K562 (cell line): ENCODE measurements around the gene RNF44. TPM values are rescaled to one million over a fixed set of nuclear protein-coding genes. Genes with fewer than 3 reads are reported as not detected.
A peak's percentile ranks its signal among the peaks of the same experiment; 100 is the strongest.

Experiments
- CBX5 ChIP-seq: IDR thresholded peaks from 2 replicates; pipeline ENCODE4 v1.6.1; 2014; ENCODE audit warnings: low read depth, borderline replicate concordance
- HEY1 ChIP-seq: fragments of 250-450 bp; sonication (Bioruptor Pico); IDR thresholded peaks from 2 replicates; pipeline ENCODE4 v1.5.0; 2020; ENCODE audit warnings: mild to moderate bottlenecking, moderate library complexity, borderline replicate concordance
- JUND ChIP-seq, 2 experiments: IDR thresholded peaks; 2 replicates in 1 of 2; 3 replicates in 1 of 2; pipeline ENCODE4 v1.6.1; 2011; ENCODE audit warnings: borderline replicate concordance in 2 of 2, low read depth in 2 of 2, low read length in 2 of 2, improper control_type of control experiment in 1 of 2, missing biosample characterization in 1 of 2, missing genetic modification characterization in 1 of 2, missing genetic modification reagents in 1 of 2
- MXI1 ChIP-seq: IDR thresholded peaks from 2 replicates; pipeline ENCODE4 v1.6.1; 2011; ENCODE audit warnings: low read depth, mild to moderate bottlenecking, improper control_type of control experiment, low read length
- NRF1 ChIP-seq, 2 experiments: fragments of 450-650 bp; IDR thresholded peaks in 1 of 2; conservative IDR thresholded peaks in 1 of 2; 2 replicates each; pipeline ENCODE4 v1.6.1; 2014; ENCODE audit warnings: mild to moderate bottlenecking in 2 of 2
- POLR2A ChIP-seq: fragments of 450-650 bp; conservative IDR thresholded peaks from 2 replicates; pipeline ENCODE4 v1.6.1; 2016
- RFX5 ChIP-seq: IDR thresholded peaks from 2 replicates; pipeline ENCODE4 v1.6.1; 2011; ENCODE audit warnings: low read depth, mild to moderate bottlenecking, improper control_type of control experiment, low read length
- SIRT6 ChIP-seq: IDR thresholded peaks from one replicate; pipeline ENCODE4 v1.6.1; 2012; ENCODE audit warnings: low read depth, mild to moderate bottlenecking, control low read depth, inconsistent platforms, low read length, moderate library complexity
- TARDBP ChIP-seq: fragments of 450-650 bp; IDR thresholded peaks from 2 replicates; pipeline ENCODE4 v1.6.1; 2016
- TOE1 ChIP-seq, 2 experiments: fragments of 450-650 bp in 1 of 2; sonication (generic) in 1 of 2; formaldehyde crosslinking in 1 of 2; IDR thresholded peaks; 2 replicates each; pipeline versions ENCODE4 v1.7.1 to v1.8.0; 2016 to 2022; ENCODE audit warnings: borderline replicate concordance in 2 of 2, mild to moderate bottlenecking in 2 of 2, antibody characterized with exemption in 1 of 2, inconsistent platforms in 1 of 2, low read depth in 1 of 2, missing genetic modification reagents in 1 of 2, moderate library complexity in 1 of 2
- USF2 ChIP-seq: sonication (generic); formaldehyde crosslinking; IDR thresholded peaks from 2 replicates; pipeline ENCODE4 v1.5.0; 2020; ENCODE audit warnings: missing genetic modification reagents
- YY1 ChIP-seq, 3 experiments: IDR thresholded peaks; 2 replicates each; pipeline ENCODE4 v1.6.1; 2011; ENCODE audit warnings: low read length in 2 of 3, mild to moderate bottlenecking in 2 of 3, moderate library complexity in 2 of 3, borderline replicate concordance in 1 of 3, control low read depth in 1 of 3, low read depth in 1 of 3; ENCODE audit not compliant: insufficient read depth in 3 of 3, insufficient replicate concordance in 2 of 3, control insufficient read depth in 1 of 3, insufficient read length in 1 of 3; ENCODE audit errors: extremely low read depth in 1 of 3
- ZNF165 ChIP-seq: fragments of 250-450 bp; sonication (Bioruptor Pico); IDR thresholded peaks from 2 replicates; pipeline ENCODE4 v1.4.0; 2020; ENCODE audit warnings: borderline replicate concordance
- ZNF644 ChIP-seq: fragments of 200-800 bp; sonication (Bioruptor generic); IDR thresholded peaks from 2 replicates; pipeline ENCODE4 v1.6.1; 2016; ENCODE audit warnings: low read depth, missing genetic modification characterization, missing compliant biosample characterization
- ZNF764 ChIP-seq: fragments of 250-450 bp; sonication (Bioruptor Pico); IDR thresholded peaks from 2 replicates; pipeline ENCODE4 v1.4.0; 2020; ENCODE audit warnings: low read depth, mild to moderate bottlenecking, moderate library complexity
- ZNF778 ChIP-seq: fragments of 450-650 bp; formaldehyde crosslinking; IDR thresholded peaks from 2 replicates; pipeline ENCODE4 v1.4.0; 2020; ENCODE audit warnings: mild to moderate bottlenecking, moderate library complexity
- polyA plus RNA-seq, 8 experiments: library from polyadenylated mRNA; depleted of rRNA in 4 of 8; stranded (reverse) in 5 of 8; unstranded in 3 of 8; fragments of >200 nt; fragmentation: Nextera tagmentation in 2 of 8; fragmentation: Illumina TruSeq in 1 of 8; extraction: Ambion mirVana in 2 of 8; extraction: Trizol in 1 of 8; gene quantifications; 2 replicates each; pipeline versions ENCODE4 v1.2.1 to v1.2.3, GENCODE V29; 2011 to 2014; ENCODE audit warnings: inconsistent platforms in 1 of 8, missing spikeins in 1 of 8
- total RNA-seq, 7 experiments: library from RNA; depleted of rRNA in 6 of 7; stranded (reverse); fragments of >200 nt in 6 of 7; fragmentation: Illumina TruSeq in 2 of 7; extraction: Trizol in 2 of 7; gene quantifications; 2 replicates each; pipeline versions ENCODE4 v1.2.1 to v1.2.3, GENCODE V29; 2011 to 2021; ENCODE audit warnings: low replicate concordance in 1 of 7
- TF ChIP-seq, protein P1 (sequence below): fragments of 450-650 bp; IDR thresholded peaks from 2 replicates; pipeline ENCODE4 v1.7.1; 2018; ENCODE audit warnings: mild to moderate bottlenecking, low read depth; ENCODE audit not compliant: partially characterized antibody
- TF ChIP-seq, protein P2 (sequence below): conservative IDR thresholded peaks from 2 replicates; pipeline ENCODE4 v1.6.1; 2011; ENCODE audit warnings: low read depth, mild to moderate bottlenecking, low read length; ENCODE audit not compliant: control insufficient read depth
- TF ChIP-seq, protein P3 (sequence below): fragments of 450-650 bp; IDR thresholded peaks from 2 replicates; pipeline ENCODE4 v1.6.1; 2016; ENCODE audit warnings: borderline replicate concordance

Gene RNF44
- total and polyA plus RNA-seq, 9 of the 15 experiments (the other 6 are each of a cell fraction or from before 2014, with no cell fraction given) = 1.6 to 82.6 (median 7.4) TPM

DNA sequence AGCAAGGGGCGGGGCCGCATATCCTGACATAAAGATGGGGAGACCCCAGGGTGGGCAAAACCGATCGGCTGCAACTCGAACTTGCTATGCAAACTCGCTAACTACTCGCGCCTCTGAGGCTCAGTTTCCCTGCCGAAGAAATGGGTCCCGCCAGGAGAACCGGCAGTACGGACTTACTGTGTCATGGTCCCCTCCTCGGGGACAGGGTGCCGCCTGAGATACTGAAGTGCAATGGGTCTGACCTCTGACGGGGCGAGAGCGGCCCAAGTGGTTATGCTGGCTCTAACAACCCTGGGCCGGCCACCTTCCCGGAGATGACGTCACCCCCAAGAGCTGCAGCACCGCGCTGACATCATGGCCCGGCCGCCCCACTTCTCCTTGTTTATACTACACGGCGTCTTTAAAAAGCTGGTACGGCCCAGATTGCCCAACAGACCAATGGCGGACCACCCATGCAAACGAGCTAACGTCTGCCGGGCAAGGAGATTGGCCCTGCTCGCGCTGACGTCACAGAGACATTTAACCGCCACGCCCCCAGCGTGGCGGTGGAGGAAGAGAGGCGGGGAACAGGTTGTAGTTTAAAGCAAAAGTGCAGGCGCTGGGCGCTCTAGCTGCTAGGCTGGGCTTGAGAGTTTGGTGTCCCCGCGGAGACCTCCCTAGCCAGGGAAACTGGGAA, 490 bp upstream of the RNF44 start (continued):
- no peak for TF ChIP-seq HEY1
- no peak for TF ChIP-seq CBX5
- peak; percentile 28; the same call in 1 of the 2 replicates for TF ChIP-seq ZNF644 (tag)
- TF ChIP-seq, protein P1, sequence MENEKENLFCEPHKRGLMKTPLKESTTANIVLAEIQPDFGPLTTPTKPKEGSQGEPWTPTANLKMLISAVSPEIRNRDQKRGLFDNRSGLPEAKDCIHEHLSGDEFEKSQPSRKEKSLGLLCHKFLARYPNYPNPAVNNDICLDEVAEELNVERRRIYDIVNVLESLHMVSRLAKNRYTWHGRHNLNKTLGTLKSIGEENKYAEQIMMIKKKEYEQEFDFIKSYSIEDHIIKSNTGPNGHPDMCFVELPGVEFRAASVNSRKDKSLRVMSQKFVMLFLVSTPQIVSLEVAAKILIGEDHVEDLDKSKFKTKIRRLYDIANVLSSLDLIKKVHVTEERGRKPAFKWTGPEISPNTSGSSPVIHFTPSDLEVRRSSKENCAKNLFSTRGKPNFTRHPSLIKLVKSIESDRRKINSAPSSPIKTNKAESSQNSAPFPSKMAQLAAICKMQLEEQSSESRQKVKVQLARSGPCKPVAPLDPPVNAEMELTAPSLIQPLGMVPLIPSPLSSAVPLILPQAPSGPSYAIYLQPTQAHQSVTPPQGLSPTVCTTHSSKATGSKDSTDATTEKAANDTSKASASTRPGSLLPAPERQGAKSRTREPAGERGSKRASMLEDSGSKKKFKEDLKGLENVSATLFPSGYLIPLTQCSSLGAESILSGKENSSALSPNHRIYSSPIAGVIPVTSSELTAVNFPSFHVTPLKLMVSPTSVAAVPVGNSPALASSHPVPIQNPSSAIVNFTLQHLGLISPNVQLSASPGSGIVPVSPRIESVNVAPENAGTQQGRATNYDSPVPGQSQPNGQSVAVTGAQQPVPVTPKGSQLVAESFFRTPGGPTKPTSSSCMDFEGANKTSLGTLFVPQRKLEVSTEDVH = peak; percentile 39
- peak; percentile 60; the same call in 1 of the 2 replicates for TF ChIP-seq RFX5
- peak in 2 of 3 experiments; percentile 50 to 78 for TF ChIP-seq YY1 (IDR thresholded peaks at IDR 0.05; ENCODE audit: borderline replicate concordance in 1 of 3, control insufficient read depth in 1 of 3, extremely low read depth in 1 of 3, insufficient read depth in 3 of 3, insufficient read length in 1 of 3, insufficient replicate concordance in 2 of 3, low read depth in 1 of 3, low read length in 2 of 3)
- TF ChIP-seq ZNF778 = no peak
- TF ChIP-seq, protein P2, sequence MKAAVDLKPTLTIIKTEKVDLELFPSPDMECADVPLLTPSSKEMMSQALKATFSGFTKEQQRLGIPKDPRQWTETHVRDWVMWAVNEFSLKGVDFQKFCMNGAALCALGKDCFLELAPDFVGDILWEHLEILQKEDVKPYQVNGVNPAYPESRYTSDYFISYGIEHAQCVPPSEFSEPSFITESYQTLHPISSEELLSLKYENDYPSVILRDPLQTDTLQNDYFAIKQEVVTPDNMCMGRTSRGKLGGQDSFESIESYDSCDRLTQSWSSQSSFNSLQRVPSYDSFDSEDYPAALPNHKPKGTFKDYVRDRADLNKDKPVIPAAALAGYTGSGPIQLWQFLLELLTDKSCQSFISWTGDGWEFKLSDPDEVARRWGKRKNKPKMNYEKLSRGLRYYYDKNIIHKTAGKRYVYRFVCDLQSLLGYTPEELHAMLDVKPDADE = 0 out of 2 replicates have a peak, but pooled peaks have one; percentile 11
- peak; percentile 73 for TF ChIP-seq POLR2A
- TF ChIP-seq ZNF165 = peak; percentile 73; the same call in 1 of the 2 replicates
- 0 out of 2 replicates have a peak, but pooled peaks have one; percentile 59 for TF ChIP-seq MXI1
- peak; percentile 45 to 58; a peak in 2 of 4 replicates for TF ChIP-seq NRF1 (conservative IDR thresholded peaks at IDR 0.05 in 1 of 2, IDR thresholded peaks at IDR 0.05 in 1 of 2)
- peak; percentile 98 for TF ChIP-seq JUND (IDR thresholded peaks at IDR 0.05; ENCODE audit: borderline replicate concordance, low read depth, low read length)
- peak; percentile 98 for TF ChIP-seq JUND (tag; IDR thresholded peaks at IDR 0.05; ENCODE audit: borderline replicate concordance, low read depth, low read length)
- TF ChIP-seq, protein P3, sequence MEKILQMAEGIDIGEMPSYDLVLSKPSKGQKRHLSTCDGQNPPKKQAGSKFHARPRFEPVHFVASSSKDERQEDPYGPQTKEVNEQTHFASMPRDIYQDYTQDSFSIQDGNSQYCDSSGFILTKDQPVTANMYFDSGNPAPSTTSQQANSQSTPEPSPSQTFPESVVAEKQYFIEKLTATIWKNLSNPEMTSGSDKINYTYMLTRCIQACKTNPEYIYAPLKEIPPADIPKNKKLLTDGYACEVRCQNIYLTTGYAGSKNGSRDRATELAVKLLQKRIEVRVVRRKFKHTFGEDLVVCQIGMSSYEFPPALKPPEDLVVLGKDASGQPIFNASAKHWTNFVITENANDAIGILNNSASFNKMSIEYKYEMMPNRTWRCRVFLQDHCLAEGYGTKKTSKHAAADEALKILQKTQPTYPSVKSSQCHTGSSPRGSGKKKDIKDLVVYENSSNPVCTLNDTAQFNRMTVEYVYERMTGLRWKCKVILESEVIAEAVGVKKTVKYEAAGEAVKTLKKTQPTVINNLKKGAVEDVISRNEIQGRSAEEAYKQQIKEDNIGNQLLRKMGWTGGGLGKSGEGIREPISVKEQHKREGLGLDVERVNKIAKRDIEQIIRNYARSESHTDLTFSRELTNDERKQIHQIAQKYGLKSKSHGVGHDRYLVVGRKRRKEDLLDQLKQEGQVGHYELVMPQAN = peak; percentile 64
- TF ChIP-seq TARDBP = peak; percentile 94
- no peak for TF ChIP-seq SIRT6
- peak; percentile 78 for TF ChIP-seq TOE1 (IDR thresholded peaks at IDR 0.05; ENCODE audit: borderline replicate concordance)
- TF ChIP-seq TOE1 (CRISPR knock-in tag; IDR thresholded peaks at IDR 0.05; ENCODE audit: borderline replicate concordance, low read depth) = no peak
- no peak for TF ChIP-seq USF2
- no peak for TF ChIP-seq ZNF764 (CRISPR knock-in tag)
